Suprapubic skin (tissue), 4 donors: ENCODE data around the gene WWOX.

Source experiments
- EP300 ChIP-seq: sonication (generic); formaldehyde crosslinking; IDR thresholded peaks from one replicate; pipeline ENCODE4 v1.6.1; 2017; ENCODE audit warnings: antibody characterized with exemption
- POLR2A ChIP-seq, 2 donors: fragments of 450-650 bp; IDR thresholded peaks; one replicate each; pipeline ENCODE4 v1.6.1; 2017; ENCODE audit warnings: antibody characterized with exemption in 2 of 2, mild to moderate bottlenecking in 2 of 2, moderate library complexity in 2 of 2
- POLR2AphosphoS5 ChIP-seq, 3 donors: sonication (generic); formaldehyde crosslinking; IDR thresholded peaks; one replicate each; pipeline ENCODE4 v1.6.1; 2017; ENCODE audit warnings: antibody characterized with exemption in 3 of 3
- TF ChIP-seq, protein P1 (sequence below), 2 donors: fragments of 200-600 bp in 1 of 2; fragments of 450-650 bp in 1 of 2; sonication (generic) in 1 of 2; IDR thresholded peaks; one replicate each; pipeline ENCODE4 v1.5.1; 2016 to 2019; ENCODE audit warnings: antibody characterized with exemption in 2 of 2, mild to moderate bottlenecking in 1 of 2, moderate library complexity in 1 of 2

DNA sequence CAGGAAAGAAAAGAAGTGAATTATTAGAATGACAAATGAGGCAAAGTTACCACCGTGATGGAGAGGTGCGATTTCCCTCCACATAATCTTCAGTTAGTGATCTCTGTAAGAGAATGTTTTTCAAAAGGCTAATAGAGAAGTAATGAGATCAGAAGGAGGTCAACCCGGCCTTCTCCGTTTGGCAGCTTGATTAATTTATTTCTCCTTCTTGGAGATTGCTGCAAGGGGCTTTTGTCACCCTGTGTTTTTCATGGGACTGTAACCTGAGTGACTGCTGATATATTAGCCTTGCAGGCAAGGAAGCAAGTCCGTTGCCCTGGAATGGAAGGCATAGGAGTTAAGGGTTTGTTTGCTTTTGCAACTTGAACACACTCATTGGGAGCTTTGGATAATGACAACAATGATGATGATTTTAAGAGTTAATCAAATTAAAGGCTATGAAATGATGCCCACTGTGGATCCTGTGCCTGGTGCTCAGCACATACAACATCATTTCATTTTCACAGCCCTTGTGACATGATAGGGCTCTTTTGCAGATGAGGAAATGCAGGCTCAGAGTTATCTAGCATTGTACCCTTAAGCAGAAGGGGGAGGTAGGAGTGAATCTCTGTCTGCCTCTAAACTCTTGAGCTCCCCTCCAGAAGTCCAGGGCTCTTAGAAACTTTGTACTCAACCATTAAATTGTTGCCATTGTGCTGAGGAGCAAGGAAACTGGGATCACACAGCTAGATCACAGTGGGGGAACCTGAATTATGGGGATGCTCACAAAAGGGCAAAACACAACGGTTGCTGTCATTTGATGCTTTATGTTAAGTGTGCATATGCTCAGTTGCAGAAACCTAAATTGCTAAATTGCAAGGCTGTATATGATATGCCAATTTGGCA, 226.3 kb downstream of the WWOX start:
- TF ChIP-seq POLR2AphosphoS5 (IDR thresholded peaks at IDR 0.05) (no peak), EP300 (no peak), POLR2A (IDR thresholded peaks at IDR 0.05) (no peak)
- TF ChIP-seq, protein P1, sequence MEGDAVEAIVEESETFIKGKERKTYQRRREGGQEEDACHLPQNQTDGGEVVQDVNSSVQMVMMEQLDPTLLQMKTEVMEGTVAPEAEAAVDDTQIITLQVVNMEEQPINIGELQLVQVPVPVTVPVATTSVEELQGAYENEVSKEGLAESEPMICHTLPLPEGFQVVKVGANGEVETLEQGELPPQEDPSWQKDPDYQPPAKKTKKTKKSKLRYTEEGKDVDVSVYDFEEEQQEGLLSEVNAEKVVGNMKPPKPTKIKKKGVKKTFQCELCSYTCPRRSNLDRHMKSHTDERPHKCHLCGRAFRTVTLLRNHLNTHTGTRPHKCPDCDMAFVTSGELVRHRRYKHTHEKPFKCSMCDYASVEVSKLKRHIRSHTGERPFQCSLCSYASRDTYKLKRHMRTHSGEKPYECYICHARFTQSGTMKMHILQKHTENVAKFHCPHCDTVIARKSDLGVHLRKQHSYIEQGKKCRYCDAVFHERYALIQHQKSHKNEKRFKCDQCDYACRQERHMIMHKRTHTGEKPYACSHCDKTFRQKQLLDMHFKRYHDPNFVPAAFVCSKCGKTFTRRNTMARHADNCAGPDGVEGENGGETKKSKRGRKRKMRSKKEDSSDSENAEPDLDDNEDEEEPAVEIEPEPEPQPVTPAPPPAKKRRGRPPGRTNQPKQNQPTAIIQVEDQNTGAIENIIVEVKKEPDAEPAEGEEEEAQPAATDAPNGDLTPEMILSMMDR (IDR thresholded peaks at IDR 0.05): no peak
